GM21526 (cell line): ENCODE results near the gene SFRP4.
"Not testable (repeated sequence)": the region's sequence is repeated elsewhere in the genome, so short reads cannot be mapped to it uniquely, and the experiment has no call there.

ENCODE experiments used
- ATAC-seq: cut with Tn5 transposase; IDR thresholded peaks from one replicate; pipeline ENCODE4 v1.9.1; 2021; ENCODE audit warnings: moderate library complexity; ENCODE audit not compliant: unreplicated experiment, low FRiP score

SFRP4 gene

DNA sequence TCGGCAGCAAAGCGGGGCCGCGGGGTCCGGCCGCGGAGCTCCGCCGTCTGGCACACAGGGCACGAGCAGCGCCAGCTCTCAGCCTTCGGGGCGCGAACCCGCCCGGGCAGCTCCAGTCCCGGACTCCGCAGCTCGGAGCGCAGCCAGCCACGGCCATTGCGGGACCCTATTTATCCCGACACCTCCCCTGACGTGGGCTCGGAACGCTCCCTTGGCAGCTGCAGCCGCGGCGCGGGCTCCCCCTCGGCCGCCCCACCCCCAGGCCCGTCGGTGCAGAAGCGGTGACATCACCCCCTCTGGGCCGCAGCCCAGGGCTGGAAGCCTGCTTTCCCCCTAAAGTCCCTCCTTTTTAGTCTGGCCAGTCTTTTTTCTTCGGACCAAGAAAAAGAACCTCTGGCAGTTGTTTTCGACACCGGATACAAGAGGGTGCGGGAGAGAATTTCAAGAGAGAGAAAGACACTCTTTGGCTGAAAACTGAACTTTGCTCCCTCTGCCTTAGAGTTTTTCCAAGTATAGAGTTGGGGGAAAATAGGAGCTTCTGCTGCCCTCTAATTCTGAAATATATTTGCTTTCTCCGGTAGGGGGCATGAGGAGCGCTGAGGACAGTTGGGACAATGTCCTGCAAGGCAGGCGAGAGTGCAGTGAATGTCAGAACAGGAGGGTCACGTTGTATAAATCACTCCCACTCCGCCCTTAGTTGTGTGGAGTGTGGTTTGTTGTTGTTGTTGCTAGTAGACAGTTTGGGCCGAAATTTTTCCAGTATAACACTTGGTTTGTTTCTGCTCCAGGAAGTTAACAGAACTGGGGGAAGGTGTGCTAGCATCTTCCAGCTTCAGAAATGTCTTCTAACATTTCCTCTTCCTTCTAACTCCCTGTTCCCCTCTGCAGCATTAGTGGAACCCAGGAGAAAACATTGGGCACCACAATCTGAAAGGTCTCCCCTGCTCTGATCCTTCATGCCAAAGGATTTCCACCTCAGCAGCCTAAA is at the start of gene SFRP4:
Gene SFRP4, minus strand, starts transcription at position 145 of the 988 bp plus-strand sequence. CDS start 280 bp downstream, outside the sequence.
- peak; percentile 49 for ATAC-seq

DNA sequence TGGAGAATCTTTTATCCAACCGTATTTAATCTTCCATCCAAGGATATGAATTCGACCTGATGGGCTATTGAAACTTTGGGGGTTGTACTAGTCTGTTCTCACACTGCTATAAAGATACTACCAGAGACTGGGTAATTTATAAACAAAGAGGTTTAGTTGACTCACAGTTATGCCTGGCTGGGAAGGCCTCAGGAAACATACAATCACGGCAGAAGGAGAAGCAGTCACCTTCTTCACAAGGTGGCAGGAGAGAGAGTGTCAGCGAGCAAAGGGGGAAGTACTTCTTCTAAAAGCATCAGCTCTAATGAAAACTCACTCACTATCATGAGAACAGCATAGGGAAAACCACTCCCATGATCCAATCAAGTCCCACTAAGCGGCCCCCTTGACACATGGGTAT is 47.6 kb upstream of the SFRP4 start:
- ATAC-seq: no peak

- no peak for ATAC-seq
These were observed 44.6 kb upstream of the SFRP4 start for GRCh38 chr7:37961251-37961650.

GRCh38 chr7:37960483-37960882 is 43.9 kb upstream of the SFRP4 start:
- no peak for ATAC-seq

DNA sequence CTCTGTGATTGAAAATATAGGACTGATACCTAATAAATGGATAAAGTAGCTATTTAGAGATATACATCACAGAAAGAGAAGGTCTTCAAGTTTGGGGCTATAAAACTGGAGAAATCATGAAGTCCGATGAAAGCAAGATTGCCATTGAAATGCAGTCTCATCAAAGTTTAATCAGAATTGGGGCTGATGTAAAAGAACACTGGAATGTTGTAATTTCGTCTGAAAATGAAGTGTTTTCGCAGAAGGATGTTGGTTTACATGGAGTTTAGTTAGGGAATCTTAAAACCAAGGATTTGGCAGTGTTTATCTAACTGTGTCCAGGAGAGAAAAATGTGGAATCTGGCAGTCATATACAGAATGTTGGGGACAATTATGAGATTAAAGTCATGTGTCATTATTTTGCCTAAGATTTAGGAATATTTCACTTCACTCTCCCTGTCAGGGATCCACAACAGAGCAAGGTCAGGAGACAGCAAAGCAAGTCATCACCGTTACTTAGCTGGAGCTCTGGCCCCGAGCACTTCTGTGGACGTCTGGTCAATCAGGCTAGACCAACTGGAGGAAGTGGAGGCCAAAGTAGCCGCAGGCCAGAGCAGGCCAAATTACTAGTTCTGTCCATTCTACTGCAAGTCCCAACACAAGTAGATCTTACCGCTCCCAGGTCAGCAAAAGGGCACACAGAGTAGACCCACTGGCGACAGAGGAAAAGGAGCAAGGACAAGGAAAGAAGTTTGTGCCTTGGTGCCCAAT is 40.8 kb upstream of the SFRP4 start:
- no peak for ATAC-seq

DNA sequence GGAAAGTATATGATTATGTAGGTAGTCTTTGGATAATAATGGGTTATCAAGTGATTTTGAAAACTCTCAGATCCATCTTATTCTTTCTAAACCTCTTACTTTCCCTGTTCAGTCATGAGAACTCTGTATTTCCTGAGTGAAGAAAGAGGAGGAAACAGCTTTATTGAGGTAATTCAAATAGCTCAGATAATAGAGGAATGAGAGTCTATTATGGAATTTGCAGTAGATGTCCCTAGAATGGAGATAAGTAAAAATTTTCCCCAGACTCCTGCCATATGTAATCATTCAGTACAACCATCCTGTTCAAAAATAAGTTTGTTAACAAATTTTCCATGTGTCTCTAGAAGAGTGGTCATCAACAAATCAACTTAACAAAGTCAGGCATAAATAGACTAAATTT is 40.2 kb upstream of the SFRP4 start:
- ATAC-seq: no peak

- not testable (repeated sequence) for ATAC-seq
These were observed 37.6 kb upstream of the SFRP4 start for GRCh38 chr7:37954217-37954616.

- no peak for ATAC-seq
These were observed 35.6 kb upstream of the SFRP4 start for GRCh38 chr7:37952240-37952639.

- no peak for ATAC-seq
These were observed 31.3 kb upstream of the SFRP4 start for GRCh38 chr7:37947941-37948210.

- ATAC-seq: no peak
These were observed 30.7 kb upstream of the SFRP4 start for GRCh38 chr7:37947138-37947940.

GRCh38 chr7:37945336-37945735 is 28.7 kb upstream of the SFRP4 start:
- ATAC-seq: no peak

- ATAC-seq: no peak
These were observed 28.1 kb upstream of the SFRP4 start for GRCh38 chr7:37944737-37945054.

DNA sequence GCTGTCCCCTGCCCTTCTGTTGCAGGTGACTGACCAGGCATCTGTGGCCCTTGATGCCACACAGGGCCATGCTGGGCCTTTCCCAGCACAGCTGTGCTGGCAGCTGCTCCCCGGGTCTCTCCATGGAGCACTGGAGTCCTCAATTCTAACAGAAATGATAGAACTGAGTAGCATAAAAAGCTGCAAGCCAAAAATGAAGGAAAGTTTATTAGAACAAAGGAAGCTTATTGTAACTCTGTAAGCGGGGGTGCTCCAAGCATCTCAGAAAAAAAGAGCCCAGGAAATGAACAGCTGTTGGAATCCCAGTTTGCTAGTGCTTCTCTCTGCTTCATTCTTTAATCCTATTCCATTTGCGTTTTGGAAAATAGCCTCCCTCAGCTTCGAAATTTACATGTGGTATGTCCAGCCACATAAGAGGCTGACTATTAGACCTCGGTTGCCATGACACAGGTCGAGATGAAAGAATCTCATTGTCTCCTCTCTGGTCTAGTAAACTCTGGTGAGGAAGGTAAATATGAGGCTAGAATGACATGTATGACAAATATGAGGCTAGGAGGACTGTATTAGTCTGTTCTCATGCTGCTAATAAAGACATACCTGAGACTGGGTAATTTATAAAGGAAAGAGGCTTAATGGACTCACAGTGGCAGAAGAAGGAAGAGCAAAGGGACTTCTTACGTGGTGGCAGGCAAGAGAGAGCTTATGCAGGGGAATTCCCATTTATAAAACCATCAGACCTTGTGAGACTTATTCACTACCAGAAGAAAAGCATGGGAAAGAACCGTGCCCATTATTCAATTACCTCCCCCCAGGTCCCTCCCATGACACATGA is 27.5 kb upstream of the SFRP4 start:
- no peak for ATAC-seq

DNA sequence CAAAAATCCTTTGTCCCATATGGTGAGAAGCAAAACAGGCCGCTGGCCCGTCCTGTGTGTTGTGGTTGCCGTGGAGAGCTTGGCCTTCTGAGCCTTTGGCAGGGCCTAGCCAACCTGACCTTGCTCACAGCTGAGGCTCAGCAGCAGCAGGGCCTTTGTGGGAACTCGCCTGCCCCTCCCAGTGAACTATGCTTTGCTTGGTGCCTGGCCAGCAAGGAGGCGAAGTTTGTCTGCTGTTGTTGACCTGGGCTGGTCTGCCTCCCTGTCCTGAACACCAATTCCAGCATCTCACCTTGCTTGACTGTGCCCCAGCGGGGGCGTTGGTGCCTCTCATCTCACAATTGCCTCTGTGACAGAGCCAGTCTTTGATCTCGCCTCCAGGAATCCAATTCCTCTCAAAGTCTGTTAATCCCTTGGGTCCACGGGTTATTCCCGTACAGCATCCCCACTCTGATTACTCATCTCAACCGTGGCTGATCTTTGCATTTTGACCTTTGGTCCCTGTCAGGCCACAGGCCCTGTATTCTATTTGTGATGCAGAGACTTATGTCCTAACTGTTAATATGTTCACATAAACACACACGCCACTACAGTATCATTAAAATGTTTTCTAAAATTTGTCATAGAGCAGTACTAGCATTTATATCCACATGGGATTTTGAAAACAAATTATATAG is 26.5 kb upstream of the SFRP4 start:
- no peak for ATAC-seq

DNA sequence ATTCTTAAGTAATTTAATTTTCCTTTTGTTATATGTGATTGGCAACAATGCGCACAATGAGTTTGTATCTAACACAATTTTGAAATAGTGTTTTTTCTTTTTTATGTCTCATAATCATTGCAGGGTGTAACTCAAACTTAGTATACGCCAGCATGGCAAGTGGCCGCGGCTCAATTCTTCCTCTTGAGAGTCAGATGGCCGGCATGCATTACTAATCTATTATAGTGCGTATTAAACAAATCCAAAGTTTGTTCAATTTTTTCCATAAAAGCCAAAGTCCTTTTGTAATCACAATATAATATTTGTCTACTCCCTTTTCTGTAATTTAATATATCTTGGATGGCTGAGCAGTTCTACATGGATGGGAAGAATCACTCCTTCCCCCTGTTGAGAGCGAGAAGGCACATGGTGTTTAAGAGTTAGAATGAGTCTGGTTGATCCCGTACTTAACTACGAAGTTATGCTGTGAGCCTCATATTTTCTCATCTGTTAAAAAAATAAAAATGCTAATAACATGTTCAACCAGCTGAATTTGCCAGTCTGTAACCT is 16.5 kb upstream of the SFRP4 start:
- ATAC-seq: no peak

- no peak for ATAC-seq
These were observed 15.9 kb upstream of the SFRP4 start for GRCh38 chr7:37932543-37932942.

- ATAC-seq: no peak
These were observed 13.8 kb upstream of the SFRP4 start for GRCh38 chr7:37930226-37930948.

DNA sequence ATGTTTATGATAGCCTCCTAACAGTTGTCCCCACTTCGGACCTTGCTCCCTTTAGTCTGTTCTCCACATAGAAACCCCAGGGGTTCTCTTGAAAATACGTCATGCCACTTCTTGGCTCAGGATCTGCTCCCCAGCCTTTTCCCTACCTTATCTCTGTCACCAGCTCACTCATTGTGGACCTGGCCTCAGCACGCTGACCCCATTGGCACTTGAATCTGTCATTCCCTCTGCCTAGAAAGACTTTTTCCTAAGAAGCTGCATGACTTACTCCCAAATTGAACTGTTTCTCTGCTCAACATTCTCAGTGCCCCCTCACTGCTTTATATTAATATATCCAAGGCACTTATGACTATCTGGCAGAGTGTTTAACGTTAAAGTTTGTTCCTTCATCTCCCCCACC is 12.3 kb upstream of the SFRP4 start:
- ATAC-seq: no peak
